A673 (cell line): ENCODE measurements around the gene KEL. TPM values are rescaled to one million over a fixed set of nuclear protein-coding genes. Genes with fewer than 3 reads are reported as not detected.

ENCODE experiments used
- BruUV-seq: library from RNA; stranded (reverse); fragments of 400-500 nt; replicated peaks from 2 replicates; lab custom pipeline; 2021; lab: Mats Ljungman, UMichigan
- CTCF ChIA-PET: fragments of 300-600 bp; sonication (Branson Sonifier 250); formaldehyde crosslinking; loops from one replicate; lab custom pipeline; 2022; ENCODE audit warnings: antibody characterized with exemption; lab: Charles Lee
- POLR2A ChIA-PET: fragments of 300-600 bp; sonication (Branson Sonifier 250); formaldehyde crosslinking; loops from one replicate; lab custom pipeline; 2022; ENCODE audit warnings: antibody characterized with exemption; ENCODE audit not compliant: low non-redundant PET; lab: Charles Lee
- DNase-seq: peaks from one replicate; pipeline ENCODE4 v3.0.0-alpha.2; 2015; ENCODE audit warnings: low spot score
- H3K27ac ChIP-seq: fragments of 200-600 bp; sonication (generic); 2 replicates; pipeline ENCODE4 v1.5.1; 2016; ENCODE audit warnings: mixed run types, low read depth, mild to moderate bottlenecking, mixed read lengths, antibody characterized with exemption, low read length; ENCODE audit not compliant: poor library complexity, severe bottlenecking
- H3K27me3 ChIP-seq: fragments of 200-600 bp; sonication (generic); replicated peaks from 2 replicates; pipeline ENCODE4 v1.6.1; 2017; ENCODE audit warnings: mixed run types, low read depth, mild to moderate bottlenecking, mixed read lengths, antibody characterized with exemption, low read length; ENCODE audit not compliant: insufficient read depth, poor library complexity
- H3K36me3 ChIP-seq: fragments of 200-600 bp; sonication (generic); 2 replicates; pipeline ENCODE4 v1.6.1; 2016; ENCODE audit warnings: mixed run types, mild to moderate bottlenecking, mixed read lengths, antibody characterized with exemption, low read length; ENCODE audit not compliant: insufficient read depth, poor library complexity, severe bottlenecking
- H3K4me1 ChIP-seq: fragments of 200-600 bp; sonication (generic); 2 replicates; pipeline ENCODE4 v1.6.1; 2017; ENCODE audit warnings: mixed run types, mild to moderate bottlenecking, mixed read lengths, antibody characterized with exemption, low read length; ENCODE audit not compliant: insufficient read depth, poor library complexity, severe bottlenecking
- H3K4me3 ChIP-seq: fragments of 200-600 bp; sonication (generic); 2 replicates; pipeline ENCODE4 v1.5.1; 2016; ENCODE audit warnings: low read depth, mixed run types, mild to moderate bottlenecking, mixed read lengths, low read length; ENCODE audit not compliant: poor library complexity, severe bottlenecking
- H3K9me3 ChIP-seq: fragments of 200-600 bp; sonication (generic); 2 replicates; pipeline ENCODE4 v1.6.1; 2016; ENCODE audit warnings: mixed run types, low read depth, mild to moderate bottlenecking, mixed read lengths, antibody characterized with exemption, low read length; ENCODE audit not compliant: poor library complexity, severe bottlenecking
- EZH2 ChIP-seq: fragments of 200-600 bp; sonication (generic); IDR thresholded peaks from 2 replicates; pipeline ENCODE4 v1.6.1; 2017; ENCODE audit warnings: borderline replicate concordance, low read depth, mild to moderate bottlenecking, mixed read lengths, antibody characterized with exemption, low read length; ENCODE audit not compliant: poor library complexity, severe bottlenecking
- intact Hi-C: fragments of 100-400 bp; cut with micrococcal nuclease; formaldehyde crosslinking; loops from one replicate; pipeline ENCODE4 v1.10.0; 2022; ENCODE audit not compliant: unreplicated experiment
- total RNA-seq: library from RNA; stranded (reverse); gene quantifications from 2 replicates; pipeline ENCODE4 v1.2.3, GENCODE V29; 2021
- TF ChIP-seq, protein P1 (sequence below): fragments of 300-800, 200-600 bp; sonication (generic); conservative IDR thresholded peaks from 2 replicates; pipeline ENCODE4 v1.5.1; 2017; ENCODE audit warnings: low read depth, mild to moderate bottlenecking, antibody characterized with exemption, low read length, moderate library complexity, mixed read lengths

Gene KEL
- total RNA-seq, 1 experiment from 2014 or later, result not detected

DNA sequence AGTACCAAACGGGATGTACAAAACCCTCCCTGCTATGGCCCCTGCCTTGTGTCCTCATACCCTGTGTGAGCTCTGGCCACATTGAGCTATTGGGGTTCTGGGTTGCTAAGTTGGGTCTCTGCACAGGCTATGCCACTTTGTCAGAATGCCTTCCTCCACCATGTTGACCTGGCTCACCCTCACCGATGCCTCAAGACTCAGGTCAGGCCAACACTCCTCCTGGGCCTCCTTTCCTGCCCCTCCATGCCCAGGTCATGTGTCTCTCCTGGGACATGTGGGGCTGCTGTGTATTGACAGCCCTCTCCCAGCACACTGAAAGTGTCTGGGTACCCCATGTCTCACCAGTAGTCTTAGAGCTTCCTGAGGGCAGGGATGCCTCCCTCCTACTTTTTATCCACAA, 43.3 kb downstream of the KEL start:
- peaks cover 26% of the 10 kb centered on the region for H3K27me3 ChIP-seq
- intact Hi-C loops, result no loop called here
- H3K4me1 ChIP-seq, result no peaks in the 10 kb centered on the region
- ChIA-PET CTCF (no interaction called here), POLR2A (no interaction called here)
- H3K36me3 ChIP-seq, result no peaks in the 10 kb centered on the region
- DNase-seq, result no peak
- no peaks in the 10 kb centered on the region for H3K9me3 ChIP-seq
- no peak for TF ChIP-seq EZH2
- TF ChIP-seq, protein P1, sequence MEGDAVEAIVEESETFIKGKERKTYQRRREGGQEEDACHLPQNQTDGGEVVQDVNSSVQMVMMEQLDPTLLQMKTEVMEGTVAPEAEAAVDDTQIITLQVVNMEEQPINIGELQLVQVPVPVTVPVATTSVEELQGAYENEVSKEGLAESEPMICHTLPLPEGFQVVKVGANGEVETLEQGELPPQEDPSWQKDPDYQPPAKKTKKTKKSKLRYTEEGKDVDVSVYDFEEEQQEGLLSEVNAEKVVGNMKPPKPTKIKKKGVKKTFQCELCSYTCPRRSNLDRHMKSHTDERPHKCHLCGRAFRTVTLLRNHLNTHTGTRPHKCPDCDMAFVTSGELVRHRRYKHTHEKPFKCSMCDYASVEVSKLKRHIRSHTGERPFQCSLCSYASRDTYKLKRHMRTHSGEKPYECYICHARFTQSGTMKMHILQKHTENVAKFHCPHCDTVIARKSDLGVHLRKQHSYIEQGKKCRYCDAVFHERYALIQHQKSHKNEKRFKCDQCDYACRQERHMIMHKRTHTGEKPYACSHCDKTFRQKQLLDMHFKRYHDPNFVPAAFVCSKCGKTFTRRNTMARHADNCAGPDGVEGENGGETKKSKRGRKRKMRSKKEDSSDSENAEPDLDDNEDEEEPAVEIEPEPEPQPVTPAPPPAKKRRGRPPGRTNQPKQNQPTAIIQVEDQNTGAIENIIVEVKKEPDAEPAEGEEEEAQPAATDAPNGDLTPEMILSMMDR, result no peak
- no TSS peak for BruUV-seq
- no peak overlapping the region for H3K4me3 ChIP-seq
- no peak overlapping the region for H3K27ac ChIP-seq

DNA sequence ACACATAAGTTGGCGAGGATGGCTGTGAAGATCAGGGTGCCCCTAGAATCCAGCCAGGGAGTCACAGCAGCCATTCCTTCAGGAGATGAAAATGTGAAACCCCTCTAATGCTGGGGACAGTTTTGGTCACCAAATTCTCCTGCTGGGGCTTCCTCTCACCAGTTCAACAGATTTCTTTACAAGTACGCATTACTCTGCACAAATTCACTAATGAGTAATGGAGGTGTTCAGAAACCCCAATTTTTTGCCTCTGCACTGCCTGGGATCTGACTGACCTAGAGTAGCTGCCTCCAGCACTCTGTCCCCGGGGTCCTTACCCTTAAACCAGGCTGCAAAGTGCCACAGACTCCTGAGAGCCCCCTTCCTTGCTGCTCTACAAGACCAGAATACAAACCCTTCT, 44.7 kb downstream of the KEL start:
- H3K27me3 ChIP-seq, result peaks cover 28% of the 10 kb centered on the region
- no peaks in the 10 kb centered on the region for H3K36me3 ChIP-seq
- no peaks in the 10 kb centered on the region for H3K4me1 ChIP-seq
- no peak for DNase-seq
- POLR2A ChIA-PET, result no interaction called here
- no TSS peak for BruUV-seq
- intact Hi-C loops, result no loop called here
- H3K4me3 ChIP-seq, result no peak overlapping the region
- H3K27ac ChIP-seq, result no peak overlapping the region
- TF ChIP-seq, protein P1, result no peak
- no peak for TF ChIP-seq EZH2
- CTCF ChIA-PET, result no interaction called here
- no peaks in the 10 kb centered on the region for H3K9me3 ChIP-seq

DNA sequence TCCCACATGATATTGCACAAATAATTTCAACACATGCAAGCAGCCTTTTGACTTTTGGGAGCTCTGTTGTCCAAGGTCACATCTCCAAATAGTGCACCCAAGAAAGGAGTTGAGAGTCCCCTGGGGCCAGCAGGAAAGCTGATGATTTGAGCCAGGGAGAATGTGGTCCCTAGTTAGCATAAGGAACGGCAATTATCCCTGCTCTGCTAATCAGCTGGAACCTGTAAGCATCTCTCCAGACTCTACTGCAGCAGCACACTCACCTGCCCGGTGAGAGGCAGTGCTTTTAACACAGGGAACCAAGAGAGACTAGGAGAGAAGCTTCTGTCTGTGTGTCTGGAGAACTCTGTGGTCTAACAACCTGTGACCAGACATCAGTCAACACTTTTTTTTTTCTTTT, 45.7 kb downstream of the KEL start:
- BruUV-seq, result no TSS peak
- no peaks in the 10 kb centered on the region for H3K36me3 ChIP-seq

More for the DNA sequence above, 45.7 kb downstream of the KEL start:
- DNase-seq, result no peak
- ChIA-PET CTCF (no interaction called here), POLR2A (no interaction called here)
- H3K9me3 ChIP-seq, result no peaks in the 10 kb centered on the region
- H3K4me1 ChIP-seq, result no peaks in the 10 kb centered on the region
- H3K27ac ChIP-seq, result no peak overlapping the region
- H3K27me3 ChIP-seq, result peaks cover 36% of the 10 kb centered on the region
- intact Hi-C loops, result no loop called here
- H3K4me3 ChIP-seq, result no peak overlapping the region
- TF ChIP-seq, protein P1, result no peak
- no peak for TF ChIP-seq EZH2
